IMR-90 (cell line): ENCODE measurements around the gene GLRB. TPM values are rescaled to one million over a fixed set of nuclear protein-coding genes. Genes with fewer than 3 reads are reported as not detected.

ENCODE experiments used
- ATAC-seq: fragments of 200-7000 bp; cut with Tn5 transposase; 2 replicates; pipeline ENCODE4 v1.9.1; 2020; ENCODE audit warnings: low read depth, mild to moderate bottlenecking, moderate library complexity
- BruUV-seq: library from RNA; stranded (reverse); fragments of 400-500 nt; replicated peaks from 2 replicates; lab custom pipeline; 2021; lab: Mats Ljungman, UMichigan
- CTCF ChIA-PET: fragments of 300-600 bp; formaldehyde crosslinking; extraction: SDS; loops from one replicate; lab custom pipeline; 2021; ENCODE audit warnings: antibody characterized with exemption; lab: Yijun Ruan, JAX
- POLR2A ChIA-PET: fragments of 300-600 bp; sonication (Branson Sonifier 250); formaldehyde crosslinking; loops from one replicate; lab custom pipeline; 2022; ENCODE audit warnings: antibody characterized with exemption; ENCODE audit not compliant: unreplicated experiment; lab: Charles Lee
- DNase-seq: peaks from one replicate; pipeline ENCODE4 v3.0.0; 2013
- H2AFZ ChIP-seq: replicated peaks from 2 replicates; pipeline ENCODE3; 2013; ENCODE audit warnings: low read length, mild to moderate bottlenecking; ENCODE audit not compliant: poor library complexity
- H2AK5ac ChIP-seq: 2 replicates; pipeline ENCODE4 v1.6.1; 2013; ENCODE audit warnings: low read depth, low read length, inconsistent platforms
- H2AK9ac ChIP-seq: replicated peaks from 2 replicates; pipeline ENCODE3; 2013; ENCODE audit warnings: mild to moderate bottlenecking, low read depth, low read length, moderate library complexity; ENCODE audit not compliant: poor library complexity
- H2BK120ac ChIP-seq: 2 replicates; pipeline ENCODE4 v1.6.1; 2013; ENCODE audit warnings: low read depth, low read length, inconsistent platforms
- H2BK15ac ChIP-seq: 3 replicates; pipeline ENCODE4 v1.6.1; 2013; ENCODE audit warnings: low read depth, low read length, inconsistent platforms
- H2BK20ac ChIP-seq: 2 replicates; pipeline ENCODE4 v1.6.1; 2013; ENCODE audit warnings: low read depth, mild to moderate bottlenecking, inconsistent platforms, low read length, moderate library complexity
- H2BK5ac ChIP-seq: 2 replicates; pipeline ENCODE4 v1.6.1; 2013; ENCODE audit warnings: mild to moderate bottlenecking, low read depth, low read length, inconsistent platforms; ENCODE audit not compliant: poor library complexity, severe bottlenecking
- H3K14ac ChIP-seq: replicated peaks from 2 replicates; pipeline ENCODE4 v1.6.1; 2013; ENCODE audit warnings: low read depth, low read length, inconsistent platforms
- H3K18ac ChIP-seq: 2 replicates; pipeline ENCODE4 v1.6.1; 2013; ENCODE audit warnings: low read depth, low read length, control low read depth
- H3K23ac ChIP-seq: 2 replicates; pipeline ENCODE4 v1.6.1; 2013; ENCODE audit warnings: low read depth, low read length, inconsistent platforms
- H3K27ac ChIP-seq: 2 replicates; pipeline ENCODE4 v1.5.1; 2013; ENCODE audit warnings: mild to moderate bottlenecking, control low read depth, low read length; ENCODE audit not compliant: insufficient read depth
- H3K27me3 ChIP-seq: 2 replicates; pipeline ENCODE4 v1.6.1; 2013; ENCODE audit warnings: low read length; ENCODE audit not compliant: control insufficient read depth, insufficient read depth
- H3K36me3 ChIP-seq: 2 replicates; pipeline ENCODE4 v1.6.1; 2013; ENCODE audit warnings: low read length, mixed read lengths; ENCODE audit not compliant: control insufficient read depth, insufficient read depth
- H3K4ac ChIP-seq: 2 replicates; pipeline ENCODE4 v1.6.1; 2013; ENCODE audit warnings: low read depth, low read length, inconsistent platforms
- H3K4me1 ChIP-seq: 2 replicates; pipeline ENCODE4 v1.6.1; 2013; ENCODE audit warnings: low read length, mixed read lengths; ENCODE audit not compliant: control insufficient read depth, insufficient read depth
- H3K4me2 ChIP-seq: 2 replicates; pipeline ENCODE4 v1.6.1; 2013; ENCODE audit warnings: low read depth, mild to moderate bottlenecking, control low read depth, low read length, moderate library complexity
- H3K4me3 ChIP-seq: 2 replicates; pipeline ENCODE4 v1.5.1; 2013; ENCODE audit warnings: low read depth, mild to moderate bottlenecking, control low read depth, low read length, moderate library complexity; ENCODE audit not compliant: insufficient read depth
- H3K56ac ChIP-seq: 2 replicates; pipeline ENCODE4 v1.6.1; 2013; ENCODE audit warnings: low read length, inconsistent platforms; ENCODE audit not compliant: insufficient read depth; ENCODE audit errors: extremely low read depth
- H3K79me1 ChIP-seq, 2 experiments: 2 replicates each; pipeline ENCODE4 v1.6.1; 2013; ENCODE audit warnings: low read length in 2 of 2, inconsistent platforms in 1 of 2, low read depth in 1 of 2
- H3K9ac ChIP-seq: 2 replicates; pipeline ENCODE4 v1.6.1; 2013; ENCODE audit warnings: low read depth, low read length, control low read depth
- H3K9me1 ChIP-seq: 2 replicates; pipeline ENCODE4 v1.6.1; 2013; ENCODE audit warnings: low read length, inconsistent platforms; ENCODE audit not compliant: insufficient read depth
- H3K9me3 ChIP-seq: 2 replicates; pipeline ENCODE4 v1.6.1; 2013; ENCODE audit warnings: low read length; ENCODE audit not compliant: control insufficient read depth, insufficient read depth
- H4K20me1 ChIP-seq: 2 replicates; pipeline ENCODE4 v1.6.1; 2013; ENCODE audit warnings: low read length, inconsistent platforms; ENCODE audit not compliant: insufficient read depth
- H4K5ac ChIP-seq: 2 replicates; pipeline ENCODE4 v1.6.1; 2013; ENCODE audit warnings: mild to moderate bottlenecking, low read depth, low read length, control low read depth
- H4K8ac ChIP-seq, 2 experiments: 2 replicates each; pipeline ENCODE4 v1.6.1; 2013; ENCODE audit warnings: low read depth in 2 of 2, low read length in 2 of 2, control low read depth in 1 of 2, inconsistent platforms in 1 of 2
- H4K91ac ChIP-seq: 2 replicates; pipeline ENCODE4 v1.6.1; 2013; ENCODE audit warnings: low read depth, low read length, inconsistent platforms; ENCODE audit not compliant: insufficient read depth
- BHLHE40 ChIP-seq: fragments of 150-350 bp; IDR thresholded peaks from 2 replicates; pipeline ENCODE4 v1.6.1; 2016; ENCODE audit warnings: mild to moderate bottlenecking, low read depth, low read length
- CEBPB ChIP-seq: IDR thresholded peaks from 2 replicates; pipeline ENCODE4 v1.6.1; 2012; ENCODE audit warnings: low read depth, low read length, improper control_type of control experiment
- CTCF ChIP-seq: conservative IDR thresholded peaks from 2 replicates; pipeline ENCODE4 v1.5.1; 2012; ENCODE audit warnings: mild to moderate bottlenecking, low read depth, low read length, improper control_type of control experiment
- FOS ChIP-seq: fragments of 150-350 bp; IDR thresholded peaks from 2 replicates; pipeline ENCODE4 v1.6.1; 2016; ENCODE audit warnings: low read depth, low read length
- MAFK ChIP-seq: IDR thresholded peaks from 2 replicates; pipeline ENCODE4 v1.6.1; 2012; ENCODE audit warnings: low read depth, low read length, improper control_type of control experiment
- MXI1 ChIP-seq: IDR thresholded peaks from 2 replicates; pipeline ENCODE4 v1.6.1; 2012; ENCODE audit warnings: low read depth, mild to moderate bottlenecking, low read length, moderate library complexity, borderline replicate concordance
- NFE2L2 ChIP-seq: fragments of 150-350 bp; IDR thresholded peaks from 2 replicates; pipeline ENCODE4 v1.6.1; 2016; ENCODE audit warnings: low read depth, mild to moderate bottlenecking, low read length
- POLR2A ChIP-seq: IDR thresholded peaks from 2 replicates; pipeline ENCODE4 v1.6.1; 2012; ENCODE audit warnings: mild to moderate bottlenecking, low read depth, low read length
- RAD21 ChIP-seq: IDR thresholded peaks from 2 replicates; pipeline ENCODE4 v1.6.1; 2012; ENCODE audit warnings: low read length, improper control_type of control experiment
- RCOR1 ChIP-seq: IDR thresholded peaks from 2 replicates; pipeline ENCODE4 v1.6.1; 2012; ENCODE audit warnings: mild to moderate bottlenecking, low read length, improper control_type of control experiment; ENCODE audit not compliant: insufficient replicate concordance
- SMC3 ChIP-seq: fragments of 150-350 bp; IDR thresholded peaks from 2 replicates; pipeline ENCODE4 v1.6.1; 2016; ENCODE audit warnings: low read depth, mild to moderate bottlenecking, antibody characterized with exemption, low read length, moderate library complexity
- WGBS, 2 experiments: methylation state at CpG; one replicate each; pipeline versions ENCODE4 v1.1.5 to v1.1.7; 2013; ENCODE audit warnings: missing lambda C conversion rate in 2 of 2; ENCODE audit not compliant: insufficient read length in 1 of 2; ENCODE audit errors: extremely low coverage in 2 of 2; 5-methylcytosine and 5-hydroxymethylcytosine counted together
- dilution Hi-C: fragments of 300-500 bp; cut with HindIII; formaldehyde crosslinking; loops from one replicate; pipeline ENCODE4 v1.14.3; 2018; ENCODE audit warnings: low sequenced_read_pairs; ENCODE audit not compliant: unreplicated experiment
- in situ Hi-C: fragments of 300-500 bp; cut with MboI; formaldehyde crosslinking; loops from 3 replicates; pipeline ENCODE4 v1.14.3; 2019; ENCODE audit warnings: low sequenced_read_pairs, inconsistent platforms, mixed read lengths
- intact Hi-C: fragments of 100-400 bp; cut with micrococcal nuclease; formaldehyde crosslinking; loops from 2 replicates; pipeline ENCODE4 v1.10.0; 2022
- polyA plus RNA-seq, 3 experiments: library from polyadenylated mRNA; depleted of rRNA; stranded (reverse); fragments of >200 nt; gene quantifications; 2 replicates each; pipeline ENCODE4 v1.2.3, GENCODE V29; 2012; ENCODE audit warnings: low replicate concordance in 1 of 3
- total RNA-seq: library from RNA; depleted of rRNA; stranded (reverse); fragments of >200 nt; gene quantifications from 2 replicates; pipeline ENCODE4 v1.2.3, GENCODE V29; 2012

Gene GLRB
- total and polyA plus RNA-seq, 2 of the 4 experiments (the other 2 are of a cell fraction) = 3.0 to 3.2 TPM

- H4K91ac ChIP-seq = peak overlapping the region; percentile 48
- no peaks in the 10 kb centered on the region for H3K36me3 ChIP-seq
- no peaks in the 10 kb centered on the region for H3K9me1 ChIP-seq
- H3K4ac ChIP-seq = peak overlapping the region; percentile 63; the same call in 1 of the 2 replicates
- no peak overlapping the region for H2AK5ac ChIP-seq
- TF ChIP-seq BHLHE40 (no peak), MXI1 (no peak), POLR2A (no peak), RAD21 (peak; percentile 36; the same call in 1 of the 2 replicates), FOS (no peak), MAFK (no peak), NFE2L2 (no peak), SMC3 (peak; percentile 15; the same call in 1 of the 2 replicates), RCOR1 (no peak), CEBPB (no peak), CTCF (peak; percentile 34)
- H2AK9ac ChIP-seq = no peak overlapping the region
- DNase-seq (peak; percentile 51), ATAC-seq (peak; percentile 78)
- peak overlapping the region; percentile 35; the same call in 1 of the 3 replicates for H2BK15ac ChIP-seq
- H3K9me3 ChIP-seq = no peaks in the 10 kb centered on the region
- H3K18ac ChIP-seq = peak overlapping the region; percentile 7; the same call in 1 of the 2 replicates
- peak overlapping the region; percentile 67 for H2BK120ac ChIP-seq
- H3K4me3 ChIP-seq = no peak overlapping the region
- in situ Hi-C loops (loop anchor here (10.0 to 25.0 kb wide), 2 partner anchors 568 to 881 kb away; no protein-coding TSS in a partner anchor), intact Hi-C loops (loop anchor here (10.0 kb wide), 2 partner anchors 748 to 932 kb away; no protein-coding TSS in a partner anchor), dilution Hi-C loops (no loop called here)
- peak overlapping the region; percentile 4; the same call in 1 of the 2 replicates for H3K4me2 ChIP-seq
- peak overlapping the region; percentile 8; the same call in 1 of the 2 replicates for H4K5ac ChIP-seq
- no peaks in the 10 kb centered on the region for H3K79me1 ChIP-seq
- peak overlapping the region; percentile 2; the same call in 1 of the 2 replicates for H3K56ac ChIP-seq
- no TSS peak for BruUV-seq
- CTCF ChIA-PET = interaction anchor here (0.6 to 1.9 kb wide), 3 partner anchors 60 to 74 kb away, joined by 4 to 7 read pairs (median 4); no protein-coding TSS in a partner anchor
- no peak overlapping the region for H3K23ac ChIP-seq
- no CpG with 5 or more reads among the region's 2 CpGs for WGBS, 2 experiments
- H2BK5ac ChIP-seq = peak overlapping the region; percentile 17
- no peaks in the 10 kb centered on the region for H4K20me1 ChIP-seq
- H3K4me1 ChIP-seq = 0 out of 2 replicates have a peak, but pooled peaks cover 3% of the 10 kb centered on the region
- H4K8ac ChIP-seq = peak overlapping the region; percentile 18 to 78; a peak in 2 of 4 replicates
- H3K27ac ChIP-seq = no peak overlapping the region
- H2BK20ac ChIP-seq = peak overlapping the region; percentile 41; the same call in 1 of the 2 replicates
- H3K14ac ChIP-seq = peak overlapping the region; percentile 10; the same call in 1 of the 2 replicates
- H3K9ac ChIP-seq = no peak overlapping the region
- no peaks in the 10 kb centered on the region for H3K27me3 ChIP-seq
- POLR2A ChIA-PET = no interaction called here
- peak overlapping the region; percentile 82 for H2AFZ ChIP-seq
These were observed 32.8 kb upstream of the GLRB start for GRCh38 chr4:157043131-157043530.
